LoVo (cell line): ENCODE measurements around the gene WRNIP1.

ENCODE experiments used
- DNase-seq: peaks from one replicate; pipeline ENCODE4 v3.0.0-alpha.2; 2016; ENCODE audit warnings: low spot score

Gene WRNIP1

DNA sequence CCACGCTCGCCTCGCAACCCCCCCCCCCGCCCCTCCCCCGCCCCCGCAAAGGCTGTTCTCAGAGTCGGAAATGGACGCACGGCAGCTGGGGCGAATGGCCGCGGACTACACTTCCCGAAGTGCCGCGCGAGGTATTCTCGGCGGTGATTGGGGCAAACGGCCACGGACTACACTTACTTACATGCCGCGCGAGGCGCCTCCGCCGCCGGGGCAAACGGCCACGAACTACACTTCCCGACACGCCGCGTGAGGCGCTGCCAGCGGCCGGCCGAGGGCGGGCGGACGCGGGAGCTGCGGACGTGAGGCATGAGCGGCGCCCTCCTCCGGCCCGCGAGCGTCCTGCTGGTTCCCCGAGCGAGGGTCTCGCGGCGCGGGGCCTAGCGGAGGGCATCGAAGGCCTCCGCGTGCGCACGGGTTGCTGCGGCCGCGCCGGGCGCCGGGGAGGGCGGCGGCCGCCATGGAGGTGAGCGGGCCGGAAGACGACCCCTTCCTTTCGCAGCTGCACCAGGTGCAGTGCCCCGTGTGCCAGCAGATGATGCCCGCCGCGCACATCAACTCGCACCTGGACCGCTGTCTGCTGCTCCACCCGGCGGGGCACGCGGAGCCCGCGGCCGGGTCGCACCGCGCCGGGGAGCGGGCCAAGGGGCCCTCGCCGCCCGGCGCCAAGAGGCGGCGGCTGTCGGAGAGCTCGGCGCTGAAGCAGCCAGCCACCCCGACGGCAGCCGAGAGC is at the start of gene WRNIP1:
Gene WRNIP1, plus strand, starts transcription at position 228 of the 730 bp plus-strand sequence. Its CDS starts 230 bp downstream, at position 458.
- peak; percentile 97 for DNase-seq

GRCh38 chr6:2715737-2716136 is 49.5 kb upstream of the WRNIP1 start:
- peak; percentile 9 for DNase-seq

GRCh38 chr6:2716936-2717700 is 48.1 kb upstream of the WRNIP1 start:
- no peak for DNase-seq

DNA sequence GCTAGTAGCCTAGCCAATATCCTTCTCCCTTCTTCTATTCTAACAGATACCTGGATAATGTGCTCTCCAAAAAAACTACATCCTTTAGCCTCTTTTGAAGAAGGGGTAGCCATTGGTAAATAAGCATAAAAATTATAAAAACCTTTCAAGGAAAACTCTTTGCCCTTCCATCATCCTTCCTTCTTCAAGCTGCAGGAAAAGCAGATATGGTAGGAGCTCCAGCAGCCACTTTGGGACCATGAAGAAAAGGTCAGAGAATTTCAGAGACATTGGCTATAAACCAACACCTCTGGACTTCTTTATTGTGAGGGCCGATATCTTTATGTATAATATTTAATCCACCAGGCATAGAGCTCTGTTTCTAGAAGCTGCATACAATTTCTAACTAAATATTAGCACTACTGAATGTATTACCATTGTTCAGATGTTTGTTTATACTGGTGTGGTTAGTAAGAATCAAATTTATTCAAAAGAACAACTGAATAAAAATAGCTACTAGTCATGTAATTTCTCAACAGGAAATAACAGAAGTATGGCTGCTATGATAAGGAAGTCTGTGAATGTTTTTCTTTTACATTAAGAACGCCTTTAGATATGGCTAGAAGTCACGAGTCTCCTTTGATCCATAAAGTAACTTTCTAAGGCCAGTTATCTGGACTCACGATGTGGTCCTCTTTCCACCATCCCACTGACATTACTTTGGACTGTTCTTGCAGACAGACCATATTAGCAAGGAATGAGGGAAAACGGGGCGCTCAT is 46.7 kb upstream of the WRNIP1 start:
- DNase-seq, result no peak

GRCh38 chr6:2719093-2719455 is 46.1 kb upstream of the WRNIP1 start:
- no peak for DNase-seq

DNA sequence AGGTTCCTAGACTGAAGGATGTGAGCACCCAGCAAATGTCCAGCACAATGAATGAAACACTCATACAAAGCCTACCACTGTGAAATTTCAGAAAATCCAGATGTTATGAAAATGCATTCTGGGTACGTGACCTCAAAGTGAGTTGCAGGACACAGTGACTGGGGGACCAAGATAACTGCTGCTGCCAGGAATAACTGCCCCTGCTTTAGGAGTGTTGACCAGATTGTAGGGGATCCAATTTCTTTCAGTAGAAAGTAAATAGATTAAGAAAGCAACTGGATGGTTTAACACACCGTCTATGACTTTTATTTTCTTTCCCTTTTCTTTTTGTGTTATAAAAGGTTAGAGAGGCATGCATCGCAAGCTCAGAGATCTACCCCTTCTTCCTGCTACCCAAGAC is 44.0 kb upstream of the WRNIP1 start:
- no peak for DNase-seq

DNA sequence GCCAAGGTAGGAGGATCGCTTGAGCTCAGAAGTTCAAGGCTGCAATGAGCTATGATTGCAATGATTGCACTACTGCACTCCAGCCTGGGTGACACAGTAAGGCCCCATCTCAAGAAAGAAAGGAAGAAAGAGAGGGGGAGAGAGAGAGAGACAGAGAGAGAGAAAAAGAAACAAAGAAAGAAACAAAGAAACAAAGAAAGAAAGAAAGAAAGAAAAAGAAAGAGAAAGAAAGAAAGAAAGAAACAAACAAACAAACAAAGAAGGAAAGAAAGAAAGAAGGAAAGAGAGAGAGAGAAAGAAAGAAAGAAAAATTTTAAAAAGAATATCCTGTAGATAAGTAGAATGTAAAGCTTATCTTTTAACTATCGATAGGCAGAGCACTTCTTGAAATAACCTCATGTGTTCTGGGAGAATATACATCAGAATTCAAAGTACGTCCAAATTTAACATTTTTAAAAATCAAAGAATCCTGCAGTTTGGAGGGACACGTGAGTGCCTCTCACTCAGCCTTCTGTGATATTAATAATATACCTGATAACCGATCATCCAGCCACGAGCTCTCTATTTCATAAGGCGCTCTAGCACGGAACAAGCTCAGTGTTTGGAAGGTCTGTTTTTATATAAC is 39.7 kb upstream of the WRNIP1 start:
- no peak for DNase-seq

DNA sequence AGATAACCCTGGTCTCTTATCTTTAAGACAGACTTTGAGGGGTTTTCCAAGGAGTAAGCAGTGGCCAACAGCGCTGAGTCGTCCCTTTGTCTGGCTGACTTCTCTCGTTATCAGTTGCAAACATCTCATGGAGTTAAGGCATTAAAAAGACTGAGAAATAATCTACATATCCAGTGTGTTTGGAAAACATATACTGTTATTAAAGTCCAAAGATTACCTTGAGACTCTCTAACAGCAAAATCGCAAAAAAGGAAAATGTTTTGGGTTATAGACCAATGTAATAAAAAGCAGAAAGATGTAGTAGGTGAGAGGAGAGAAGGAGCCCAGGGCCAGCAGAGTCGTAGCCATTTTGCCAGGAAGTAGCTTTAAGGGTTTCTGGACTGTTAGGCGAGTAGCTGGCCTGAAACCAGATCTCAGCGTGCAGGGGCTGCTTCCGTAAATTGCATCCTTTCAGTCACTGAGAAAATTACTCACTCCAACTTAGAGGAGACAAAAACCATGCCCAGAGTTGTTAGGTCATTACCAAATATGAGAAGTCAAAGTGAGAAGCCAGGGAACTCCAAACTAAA is 39.1 kb upstream of the WRNIP1 start:
- no peak for DNase-seq

DNA sequence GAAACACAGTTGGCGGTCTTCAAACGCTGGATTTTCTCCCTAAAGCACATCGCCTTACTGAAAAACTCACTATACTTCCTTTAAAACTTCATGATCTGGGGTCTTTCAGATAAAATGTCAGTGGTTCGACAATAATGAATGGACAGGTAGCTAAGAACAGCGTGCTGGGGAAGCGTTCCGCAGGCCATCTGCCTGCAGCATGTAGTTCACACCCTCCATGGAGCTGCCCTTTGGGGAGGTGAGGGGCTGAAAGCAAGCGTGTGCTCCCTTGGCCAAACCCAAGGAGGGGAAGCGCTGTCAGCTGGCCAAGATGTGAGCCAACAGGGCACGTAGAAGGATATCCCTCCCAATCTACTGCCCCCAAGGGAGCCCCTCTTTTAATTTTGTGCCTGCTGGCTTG is 35.3 kb upstream of the WRNIP1 start:
- no peak for DNase-seq

DNA sequence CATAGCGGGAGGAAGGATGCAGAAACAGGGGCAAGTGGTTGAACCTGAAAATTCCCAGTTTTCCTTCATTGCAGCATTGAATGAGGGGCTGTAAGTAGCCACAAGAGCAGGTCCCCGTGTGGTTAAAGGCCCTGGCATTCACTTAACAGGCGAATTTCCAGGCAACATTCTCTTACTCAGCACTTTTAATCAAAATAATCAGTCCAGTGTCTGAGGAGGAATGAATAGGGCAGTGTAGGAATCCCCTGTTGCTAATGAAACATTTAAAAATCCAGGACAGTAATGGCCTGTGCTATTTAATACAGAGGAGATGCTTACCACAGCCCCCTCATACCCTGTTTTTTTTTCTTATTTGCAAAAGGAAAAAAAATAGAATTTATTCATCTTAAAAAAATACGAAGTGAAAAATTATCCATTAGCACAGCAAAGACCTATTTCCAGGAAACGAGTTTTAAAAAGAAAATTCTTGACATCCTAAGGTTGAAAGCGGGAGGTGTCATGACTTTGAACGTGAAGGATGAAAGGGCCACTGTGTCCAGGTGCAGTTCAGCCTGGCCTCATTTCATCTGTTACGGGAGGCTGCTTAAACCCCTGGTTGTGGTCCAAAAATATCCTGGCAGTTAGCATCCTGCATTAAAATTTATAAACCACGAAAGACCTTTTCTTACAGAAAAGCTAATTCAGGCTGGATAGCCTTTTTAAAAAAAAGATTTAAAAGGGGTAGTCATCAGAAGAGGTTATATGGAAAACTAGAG is 34.7 kb upstream of the WRNIP1 start:
- DNase-seq, result no peak

GRCh38 chr6:2731281-2731909 is 33.8 kb upstream of the WRNIP1 start:
- no peak for DNase-seq

- no peak for DNase-seq
These were observed 32.6 kb upstream of the WRNIP1 start for GRCh38 chr6:2732503-2733089.

- DNase-seq, result no peak
These were observed 31.9 kb upstream of the WRNIP1 start for GRCh38 chr6:2733324-2733723.

- DNase-seq, result no peak
These were observed 31.3 kb upstream of the WRNIP1 start for GRCh38 chr6:2733736-2734480.

GRCh38 chr6:2734488-2735166 is 30.6 kb upstream of the WRNIP1 start:
- no peak for DNase-seq

- DNase-seq, result no peak
These were observed 27.3 kb upstream of the WRNIP1 start for GRCh38 chr6:2737885-2738284.

DNA sequence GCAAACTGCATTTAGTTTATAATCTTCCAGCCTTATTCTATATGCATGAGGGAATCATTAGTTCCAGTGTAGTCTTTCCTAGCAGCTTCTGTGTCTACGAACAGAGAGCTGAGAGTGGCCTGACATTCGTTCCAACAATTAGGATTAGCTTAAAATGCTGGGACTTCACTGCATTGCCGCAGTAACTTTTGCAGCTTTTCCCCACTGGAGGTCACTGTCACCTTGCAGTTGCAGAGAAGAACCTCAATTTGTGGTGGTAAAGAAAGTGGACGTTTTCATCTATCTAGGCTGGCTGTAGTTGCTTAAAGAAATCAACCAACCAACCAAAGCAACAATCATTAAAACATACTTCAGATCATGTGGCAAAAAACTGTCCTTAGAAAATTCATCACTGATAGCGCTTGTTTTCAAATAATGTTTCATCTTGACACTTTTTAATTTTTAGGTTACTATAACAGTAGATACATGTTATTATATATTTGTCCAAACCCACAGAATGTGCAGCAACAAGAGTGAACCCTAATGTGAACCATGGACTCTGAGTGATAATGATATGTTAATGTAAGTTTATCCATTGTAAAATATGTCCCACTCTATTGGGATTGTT is 26.7 kb upstream of the WRNIP1 start:
- DNase-seq, result peak; percentile 42

- DNase-seq, result no peak
These were observed 25.9 kb upstream of the WRNIP1 start for GRCh38 chr6:2739335-2739734.

DNA sequence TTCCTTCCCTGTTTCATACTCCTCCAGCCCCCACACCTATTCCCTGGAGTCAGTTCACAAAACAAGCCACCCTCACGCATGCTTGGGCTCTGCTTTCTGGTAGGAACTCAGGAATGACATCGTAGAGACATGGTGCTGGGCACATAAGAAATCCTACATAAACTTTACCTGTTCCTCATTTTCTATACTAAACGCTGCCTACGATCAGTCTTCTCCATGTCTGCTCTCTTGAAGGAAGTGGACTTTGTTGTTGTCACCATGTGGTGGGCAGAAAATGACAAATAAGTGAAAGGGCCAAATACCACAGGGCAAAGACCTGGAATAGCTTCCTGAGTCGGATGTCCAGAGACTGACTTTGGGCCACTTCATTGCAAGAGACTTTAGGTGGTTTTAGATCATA is 24.6 kb upstream of the WRNIP1 start:
- DNase-seq, result no peak
